Measurements from ENCODE around the gene KAZN.
"Not testable (repeated sequence)": the region's sequence is repeated elsewhere in the genome, so short reads cannot be mapped to it uniquely, and the experiment has no call there.

The KAZN gene

DNA sequence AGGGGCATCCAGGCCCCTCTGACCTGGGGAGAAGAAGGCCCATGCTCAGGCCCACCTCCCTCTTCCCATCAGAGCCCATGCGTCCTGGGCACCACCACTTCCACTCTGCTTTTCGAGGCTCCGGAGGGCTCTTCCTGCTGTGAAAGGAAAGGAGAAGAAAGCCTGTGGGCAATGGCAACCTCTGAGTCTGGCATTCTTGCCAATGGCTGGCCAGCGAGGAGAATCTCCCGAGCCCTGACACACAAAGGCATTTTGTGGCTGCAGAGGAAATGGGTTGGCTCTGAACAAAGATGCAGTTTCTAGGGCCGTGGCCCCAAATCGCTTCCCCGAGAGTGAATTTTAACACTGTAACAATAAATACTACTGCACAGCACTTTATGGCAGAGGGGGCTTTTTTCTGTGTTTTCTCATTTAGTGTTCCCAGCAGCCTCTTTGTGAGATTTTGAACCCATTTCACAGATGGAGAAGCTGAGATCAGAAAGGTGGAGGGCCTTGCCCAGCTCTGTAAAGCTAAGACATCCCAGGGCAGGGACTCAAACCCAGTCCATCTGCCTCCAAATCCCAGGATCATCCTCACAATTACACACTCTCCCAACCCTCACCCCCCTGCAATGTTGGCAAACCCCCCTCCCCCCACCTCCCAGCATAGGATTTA, 519.3 kb downstream of the KAZN start:
- DNase-seq (ENCODE audit: low read depth): no peak

DNA sequence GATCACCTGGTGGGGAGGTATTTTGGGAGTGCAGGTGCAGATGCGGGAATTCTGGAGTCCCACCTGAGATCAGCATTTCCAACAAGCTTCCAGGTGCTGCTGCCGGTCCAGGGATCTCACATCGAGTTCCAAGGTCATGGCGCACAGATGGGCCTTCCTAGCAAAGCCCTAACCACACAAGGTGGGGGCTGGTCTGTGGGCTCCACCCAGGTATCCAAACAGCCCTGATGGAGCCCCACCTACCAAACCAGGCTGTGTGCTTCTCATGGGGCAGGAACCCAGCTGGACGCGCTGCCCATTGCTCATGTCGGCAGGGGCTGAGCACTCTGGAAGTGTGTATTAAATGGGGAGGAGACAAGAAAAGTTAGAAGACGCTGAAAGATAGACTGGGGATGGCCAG, 520.1 kb downstream of the KAZN start:
- no peak for DNase-seq (ENCODE audit: low read depth)

DNA sequence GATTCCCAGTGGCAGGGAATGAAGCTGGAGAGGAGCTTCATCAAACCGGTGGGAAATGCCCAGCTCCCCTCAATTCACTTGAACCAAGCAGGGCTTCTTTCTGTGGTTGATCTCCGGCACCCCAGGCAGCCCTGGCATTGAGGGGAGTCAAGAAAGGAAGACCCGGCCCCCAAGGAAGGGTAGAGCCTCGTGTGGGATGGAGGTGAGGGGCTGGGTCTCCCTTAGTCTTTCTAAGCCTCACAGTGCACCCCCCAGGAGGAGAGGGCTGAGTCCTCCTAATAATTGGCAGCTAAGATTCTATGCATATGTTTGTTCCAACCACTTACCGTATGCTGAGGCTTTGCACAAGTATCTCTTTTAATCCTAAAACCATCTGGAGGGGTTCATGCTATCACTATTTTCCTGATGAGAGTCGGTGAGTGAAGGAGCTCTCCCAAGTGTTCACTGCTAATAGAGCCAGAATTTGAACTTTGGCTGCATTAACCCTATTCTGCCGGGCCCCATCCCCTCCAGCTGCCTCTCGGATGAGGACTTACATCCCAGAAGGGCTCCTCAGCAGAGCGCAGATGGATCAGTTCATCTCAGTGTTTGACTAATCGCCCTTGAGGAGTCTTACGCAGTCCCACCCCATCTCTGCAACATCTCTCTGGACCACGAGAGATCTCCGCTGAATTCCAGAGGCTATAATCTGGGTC, 521.9 kb downstream of the KAZN start:
- DNase-seq (ENCODE audit: low read depth): no peak

DNA sequence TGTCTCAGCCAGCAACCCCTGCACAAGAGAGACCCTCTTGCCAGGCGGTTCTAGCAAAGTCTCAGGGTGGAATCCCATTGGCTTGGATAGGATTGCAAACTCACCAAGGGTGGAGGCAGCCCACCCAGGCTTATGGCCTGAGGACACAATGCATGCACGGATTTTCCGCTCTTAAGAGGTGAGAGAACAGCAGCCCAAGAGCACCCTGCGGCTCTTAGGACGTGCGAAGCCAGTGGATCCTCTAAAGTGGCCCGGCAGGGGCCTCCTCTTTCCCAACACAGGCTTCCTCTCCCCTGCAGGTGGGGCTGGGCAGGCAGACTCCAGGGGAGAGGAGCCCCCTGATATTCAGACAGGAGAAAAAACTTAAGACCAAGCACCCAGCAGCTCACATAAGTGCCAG, 523.8 kb downstream of the KAZN start:
- no peak for DNase-seq (ENCODE audit: low read depth)

DNA sequence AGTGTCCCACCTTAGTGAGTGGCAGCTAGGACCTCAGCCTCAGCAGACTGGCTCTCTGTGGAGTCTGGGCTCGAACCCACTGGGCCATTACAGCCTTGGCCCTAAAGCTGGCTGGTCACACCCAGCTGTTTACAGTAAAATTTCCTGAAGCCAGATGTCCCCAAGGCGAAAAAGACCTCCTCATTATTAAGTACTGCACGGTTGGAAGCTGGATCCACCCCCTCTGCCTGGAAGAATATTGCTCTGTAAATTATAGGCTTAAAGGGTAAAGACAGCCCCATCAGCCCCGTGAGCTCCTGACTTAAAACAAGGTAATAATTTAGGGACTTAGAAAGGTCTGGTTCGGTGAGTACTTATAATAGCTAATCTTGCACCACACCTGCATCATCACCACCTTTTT, 524.8 kb downstream of the KAZN start:
- DNase-seq (ENCODE audit: low read depth): no peak

DNA sequence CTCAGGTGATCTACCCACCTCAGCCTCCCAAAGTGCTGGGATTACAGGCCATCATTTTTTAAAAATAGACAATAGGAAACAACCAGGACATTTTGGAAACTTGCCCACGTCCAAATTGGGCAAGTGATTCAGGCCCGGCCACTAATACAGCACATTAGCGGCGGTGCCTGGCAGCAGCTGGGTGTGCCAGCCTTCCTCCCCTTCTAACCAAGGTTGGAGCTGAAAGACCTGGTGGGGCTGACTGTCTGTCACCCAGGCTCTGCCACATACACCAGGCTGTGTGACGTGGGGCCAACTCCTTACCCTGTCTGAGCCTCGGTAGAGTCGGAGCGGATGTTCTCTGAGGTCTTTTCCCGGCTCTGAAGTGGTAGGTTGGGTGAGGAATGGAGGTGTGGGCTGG, 525.4 kb downstream of the KAZN start:
- DNase-seq (ENCODE audit: low read depth): no peak

DNA sequence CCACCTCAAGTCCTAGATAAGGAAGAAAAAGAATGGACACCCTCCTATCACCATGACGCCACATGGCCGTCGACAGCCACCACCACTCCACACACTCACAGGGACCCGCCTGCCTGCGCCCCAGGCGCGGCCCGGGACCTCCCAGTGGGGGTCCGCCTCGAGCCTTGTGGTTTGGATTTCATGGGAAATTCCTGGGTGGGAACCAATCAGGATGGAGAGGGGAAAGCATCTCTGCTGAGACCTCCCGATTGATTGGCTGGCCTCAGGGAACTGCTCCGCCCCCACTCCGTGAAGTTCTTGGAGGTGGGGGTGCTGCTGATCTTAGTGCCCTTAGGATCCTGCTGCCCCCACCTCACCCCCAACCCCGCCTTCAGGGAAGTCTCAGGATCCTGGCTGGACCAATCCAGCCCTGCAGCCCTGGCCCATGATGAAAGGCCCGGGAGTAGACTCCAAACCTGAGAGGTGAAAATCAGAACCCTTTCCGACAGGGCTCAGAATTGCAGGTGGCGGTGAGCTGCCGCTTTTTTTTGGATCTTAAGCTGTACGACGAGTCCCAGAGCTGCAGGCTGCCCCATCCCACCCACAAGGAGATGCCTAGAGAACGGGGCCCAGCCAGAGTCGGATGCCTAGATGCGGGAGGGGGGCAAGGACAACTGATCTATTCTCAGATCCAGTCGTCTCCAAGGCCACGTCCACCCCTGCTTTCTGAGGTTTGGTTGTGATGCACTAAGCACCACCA, 526.0 kb downstream of the KAZN start:
- DNase-seq (ENCODE audit: low read depth): no peak

DNA sequence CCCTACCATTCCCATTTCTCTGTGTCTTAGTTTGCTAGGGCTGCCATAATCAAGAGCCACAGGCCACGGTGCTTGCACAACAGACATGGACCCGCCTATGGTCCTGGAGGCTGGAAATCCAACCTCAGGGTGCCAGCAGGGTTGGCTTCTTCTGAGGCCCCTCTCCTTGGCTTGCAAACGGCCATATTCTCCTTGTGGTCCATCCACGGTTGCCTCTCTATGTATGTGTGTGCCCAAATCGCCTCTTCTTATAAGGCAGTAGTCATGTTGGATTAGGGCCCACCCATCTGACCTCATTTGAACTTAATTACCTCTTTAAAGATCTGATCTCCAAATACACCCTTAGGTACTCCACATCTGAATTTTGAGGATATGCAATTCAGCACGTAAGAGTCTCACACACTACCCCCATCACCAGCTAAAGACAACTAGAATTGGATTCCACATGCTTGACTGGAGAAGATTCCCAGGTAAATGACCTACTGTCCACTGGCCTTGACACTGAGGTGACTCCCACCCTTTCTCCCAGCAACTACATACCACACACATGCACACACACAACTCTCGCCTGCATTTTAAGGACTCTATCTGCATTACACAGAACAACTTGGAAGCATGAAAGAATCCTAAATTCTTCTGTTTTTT, 526.7 kb downstream of the KAZN start:
- DNase-seq (ENCODE audit: low read depth): no peak

DNA sequence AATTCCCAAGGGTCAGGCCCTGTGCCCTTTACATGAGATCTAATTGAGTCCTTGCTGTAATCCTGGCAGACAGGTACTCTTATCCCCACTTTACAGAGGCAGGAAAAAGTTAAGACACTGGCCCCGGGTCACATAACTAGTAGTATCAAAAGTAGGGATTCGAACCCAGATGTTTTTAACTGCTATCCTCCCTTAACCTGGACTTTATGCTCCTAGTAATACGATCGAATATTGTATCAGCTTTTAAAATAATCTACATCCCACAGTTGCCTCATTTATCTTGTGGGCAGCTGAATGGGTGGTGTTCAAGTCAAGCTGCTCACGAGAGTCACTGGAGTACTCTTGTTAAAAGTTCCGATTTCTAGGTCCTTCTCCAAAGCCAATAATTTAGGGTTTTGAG, 529.6 kb downstream of the KAZN start:
- DNase-seq (ENCODE audit: low read depth): no peak

DNA sequence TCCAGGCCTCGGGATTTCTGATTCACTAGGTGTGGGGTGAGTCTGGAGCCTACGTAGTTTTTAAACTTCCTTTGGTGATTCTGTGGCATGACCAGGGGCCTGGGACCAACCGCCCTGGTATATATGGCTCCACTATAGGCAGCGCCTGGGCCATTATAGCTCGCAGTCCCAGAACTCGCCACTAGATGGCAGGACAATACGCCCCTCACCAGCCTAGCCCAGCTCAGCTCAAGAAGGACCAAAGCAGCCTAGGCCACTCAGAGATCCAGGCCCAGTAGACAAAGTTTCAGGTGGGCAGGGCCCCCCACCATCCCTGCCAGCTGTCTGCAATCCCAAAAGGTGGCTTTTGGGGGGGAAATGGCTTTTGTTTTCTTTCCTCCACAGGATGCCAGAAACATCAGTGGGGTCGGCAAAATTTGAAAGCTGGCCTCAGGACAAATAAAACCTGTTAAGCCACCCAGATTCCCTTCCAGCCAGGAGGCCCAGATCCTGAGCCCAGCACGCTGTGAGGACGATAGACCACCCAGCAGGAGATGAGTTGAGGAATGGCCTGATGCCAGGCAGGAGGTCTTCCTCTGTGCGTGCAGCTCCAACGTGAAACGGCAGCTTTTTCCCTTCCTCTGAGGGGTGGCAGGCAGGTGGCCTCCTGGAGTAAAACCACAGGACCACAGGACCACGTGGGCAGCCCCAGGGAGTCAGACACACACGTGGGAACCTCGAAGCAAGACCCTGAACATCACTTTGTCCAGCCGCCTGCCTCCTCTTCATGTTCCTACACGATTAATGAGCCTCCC, 530.2 kb downstream of the KAZN start:
- DNase-seq (ENCODE audit: low read depth): peak; percentile 37

DNA sequence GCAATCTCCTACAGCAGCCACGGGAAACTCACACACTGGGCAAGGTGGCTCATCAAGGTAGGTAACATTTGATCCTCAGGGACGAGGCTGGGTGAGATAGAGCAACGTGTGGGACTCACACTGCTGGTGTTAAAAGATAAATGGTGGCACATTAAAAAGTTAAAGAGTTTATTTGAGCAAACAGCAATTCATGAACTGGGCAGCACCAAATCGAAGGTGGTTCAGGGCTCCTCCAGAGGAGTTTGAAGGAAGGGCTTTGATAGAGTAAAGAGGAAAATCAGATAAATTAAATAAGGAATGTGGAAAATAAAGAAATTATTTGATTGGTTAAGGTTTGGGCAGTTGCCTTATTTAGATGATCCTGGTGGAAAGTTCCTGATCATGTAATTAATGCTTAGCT, 531.5 kb downstream of the KAZN start:
- DNase-seq (ENCODE audit: low read depth): no peak

DNA sequence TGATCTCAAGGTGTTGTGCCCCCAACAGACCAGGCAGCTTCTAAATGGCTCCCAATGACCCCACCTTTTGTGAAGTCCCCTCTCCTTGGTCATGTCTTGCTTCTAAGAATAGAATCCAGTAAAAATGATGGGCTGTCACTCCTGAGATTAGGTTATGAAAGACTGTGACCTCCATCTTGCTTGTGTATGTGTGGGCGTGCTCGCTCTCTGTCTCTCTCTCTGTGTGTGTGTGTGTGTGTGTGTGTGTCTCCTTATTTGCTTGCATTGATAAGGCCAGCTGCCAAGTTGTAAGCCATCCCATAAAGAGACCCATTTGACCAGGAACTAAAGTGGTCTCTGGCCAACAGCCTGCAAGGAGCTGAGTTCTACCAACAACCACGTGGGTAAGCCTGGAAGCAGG, 532.1 kb downstream of the KAZN start:
- no peak for DNase-seq (ENCODE audit: low read depth)

DNA sequence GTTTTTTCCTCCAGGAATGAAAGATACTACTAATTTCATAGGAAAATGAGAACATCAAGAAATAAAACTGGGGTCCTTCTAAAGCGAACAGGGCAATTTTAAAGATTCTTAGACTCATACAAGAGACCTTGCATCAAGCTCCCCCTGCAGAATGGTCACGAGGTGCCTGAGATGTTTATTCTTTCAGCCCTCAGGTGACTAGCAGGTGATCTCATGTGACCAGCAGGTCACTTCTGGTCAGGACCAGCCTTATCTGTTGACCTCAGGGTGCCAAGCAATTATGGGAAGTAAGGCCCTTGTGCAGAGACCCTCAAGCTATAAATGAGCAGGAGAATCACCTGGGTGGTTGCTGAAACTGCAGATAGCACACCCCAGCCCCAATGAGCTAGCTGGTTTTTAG, 534.5 kb downstream of the KAZN start:
- DNase-seq (ENCODE audit: low read depth): no peak

DNA sequence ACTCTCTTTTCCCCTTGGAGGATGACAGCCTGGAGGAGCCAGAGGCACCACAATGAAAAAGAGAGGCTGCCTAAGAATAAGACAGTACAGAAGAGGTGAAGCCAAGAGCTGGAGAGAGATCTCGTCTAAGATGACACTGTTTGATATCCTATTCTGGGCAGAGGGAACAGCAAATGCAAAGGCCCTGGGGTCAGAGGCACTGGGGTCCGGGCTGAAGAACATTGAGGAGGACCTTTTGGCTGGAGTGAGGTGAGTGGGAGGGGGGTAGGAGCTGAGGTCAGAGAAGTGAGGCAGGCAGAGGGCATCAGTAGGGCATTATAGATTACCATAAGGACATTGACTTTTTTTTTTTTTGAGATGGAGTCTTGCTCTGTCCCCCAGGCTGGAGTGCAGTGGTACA, 535.8 kb downstream of the KAZN start:
- no peak for DNase-seq (ENCODE audit: low read depth)

DNA sequence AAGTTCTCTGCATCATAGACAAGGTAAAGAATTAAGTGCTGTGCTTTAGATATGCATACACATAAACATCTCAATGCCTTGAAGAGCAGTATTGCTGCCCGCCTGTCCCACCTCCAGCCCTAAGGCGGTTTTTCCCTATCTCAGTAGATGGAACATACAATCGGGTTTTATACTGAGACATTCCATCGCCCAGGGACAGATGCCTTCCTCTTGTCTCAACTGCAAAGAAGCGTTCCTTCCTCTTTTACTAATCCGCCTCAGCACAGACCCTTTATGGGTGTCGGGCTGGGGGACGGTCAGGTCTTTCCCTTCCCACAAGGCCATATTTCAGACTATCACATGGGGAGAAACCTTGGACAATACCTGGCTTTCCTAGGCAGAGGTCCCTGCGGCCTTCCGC, 537.1 kb downstream of the KAZN start:
- DNase-seq (ENCODE audit: low read depth): not testable (repeated sequence)

DNA sequence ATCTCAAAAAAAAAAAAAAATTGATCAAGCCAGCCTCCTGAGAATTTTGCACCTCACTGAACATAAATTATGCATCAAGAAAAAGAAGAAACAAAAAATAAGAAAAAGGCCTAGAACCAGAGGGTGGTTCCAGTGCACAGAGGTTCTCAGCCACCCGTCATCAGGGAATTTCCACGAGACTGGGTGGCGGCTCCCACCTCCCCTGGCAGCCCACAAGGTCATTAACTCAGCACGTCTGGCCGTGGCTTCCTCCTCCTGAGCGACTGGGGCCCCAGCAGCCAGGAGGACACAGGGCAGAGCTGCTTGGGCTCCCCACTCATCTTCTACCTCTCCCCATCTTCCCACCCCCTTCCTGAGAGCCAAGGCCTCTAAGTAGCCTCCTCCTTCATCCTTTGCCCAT, 539.3 kb downstream of the KAZN start:
- no peak for DNase-seq (ENCODE audit: low read depth)

DNA sequence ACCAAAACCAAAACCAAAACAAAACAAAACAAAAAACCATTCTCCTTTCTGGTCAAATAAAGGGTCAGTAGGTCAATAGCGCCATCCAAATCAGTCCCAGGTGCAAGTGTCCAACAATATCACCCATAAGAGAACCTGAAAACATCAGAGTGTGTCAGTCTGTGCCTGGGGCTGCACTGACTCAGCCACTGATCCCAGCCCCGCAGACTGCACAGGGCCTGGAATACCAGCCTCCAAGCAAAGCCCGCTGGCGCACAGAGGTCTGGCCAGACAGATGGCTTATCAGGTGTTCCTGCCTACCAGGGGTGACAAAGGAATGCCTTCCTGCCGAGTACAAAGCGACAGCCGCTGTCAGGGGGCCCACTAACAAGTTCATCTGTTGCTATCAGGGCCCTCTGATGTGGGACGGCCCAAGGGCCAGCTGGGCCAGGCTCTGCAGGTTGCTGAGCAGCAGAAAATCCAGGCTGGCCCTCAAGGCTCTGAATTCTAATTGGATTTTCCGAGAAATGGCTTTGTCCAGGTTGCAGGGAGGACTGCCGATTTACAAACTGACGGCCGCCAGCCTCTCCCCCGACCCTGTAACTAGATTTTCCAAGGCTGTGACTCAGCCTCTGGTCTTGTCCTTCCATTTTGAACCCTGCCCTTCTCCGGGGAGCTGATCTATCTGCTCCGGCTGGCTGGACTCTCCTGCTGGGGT, 541.3 kb downstream of the KAZN start:
- no peak for DNase-seq (ENCODE audit: low read depth)

DNA sequence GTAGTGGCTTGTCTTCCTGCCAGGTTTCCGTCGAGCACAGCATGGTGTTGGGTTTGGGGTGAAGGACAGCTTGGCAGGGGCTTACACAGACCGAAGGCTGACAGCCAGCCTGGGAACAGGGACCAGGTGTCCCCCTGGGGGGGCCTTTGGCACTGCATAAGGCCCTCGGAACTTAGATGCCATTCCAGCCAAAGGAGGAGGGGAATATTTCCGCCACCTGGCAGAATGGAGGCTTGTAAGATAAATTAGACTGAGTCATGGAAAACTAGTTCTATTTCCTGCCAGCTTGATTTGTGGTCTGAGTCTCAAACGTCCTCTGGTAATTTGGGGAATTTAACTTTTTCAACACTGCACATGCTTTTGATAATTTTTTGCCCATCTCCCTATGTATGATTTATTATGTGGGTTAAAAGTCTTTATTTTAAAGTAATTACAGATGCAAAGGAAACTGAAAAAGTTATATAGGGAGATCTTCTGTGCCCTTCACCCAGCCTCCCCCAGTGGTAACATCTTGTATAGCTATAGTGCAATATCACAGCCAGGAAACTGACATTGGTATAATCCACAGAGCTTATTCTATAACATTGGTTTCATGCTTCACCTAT, 543.6 kb downstream of the KAZN start:
- DNase-seq (ENCODE audit: low read depth): no peak

DNA sequence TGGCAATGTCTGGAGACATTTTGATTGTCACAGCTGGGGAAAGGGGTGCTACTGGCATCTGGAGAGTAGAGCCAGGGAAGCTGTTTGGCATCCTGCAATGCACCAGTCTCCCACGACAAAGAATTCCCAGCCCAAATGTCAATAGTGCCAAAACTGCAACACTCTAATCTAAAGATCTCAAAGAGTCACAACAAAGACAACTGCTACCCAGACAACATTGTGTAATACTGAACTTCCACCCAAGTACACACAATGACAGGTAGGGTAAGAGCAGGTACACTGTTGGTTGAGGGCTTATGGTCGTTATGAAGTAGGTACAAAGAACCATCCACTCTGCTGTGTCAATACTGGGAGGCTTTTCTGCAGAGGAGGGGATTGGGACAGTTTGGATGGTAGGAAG, 546.8 kb downstream of the KAZN start:
- no peak for DNase-seq (ENCODE audit: low read depth)

DNA sequence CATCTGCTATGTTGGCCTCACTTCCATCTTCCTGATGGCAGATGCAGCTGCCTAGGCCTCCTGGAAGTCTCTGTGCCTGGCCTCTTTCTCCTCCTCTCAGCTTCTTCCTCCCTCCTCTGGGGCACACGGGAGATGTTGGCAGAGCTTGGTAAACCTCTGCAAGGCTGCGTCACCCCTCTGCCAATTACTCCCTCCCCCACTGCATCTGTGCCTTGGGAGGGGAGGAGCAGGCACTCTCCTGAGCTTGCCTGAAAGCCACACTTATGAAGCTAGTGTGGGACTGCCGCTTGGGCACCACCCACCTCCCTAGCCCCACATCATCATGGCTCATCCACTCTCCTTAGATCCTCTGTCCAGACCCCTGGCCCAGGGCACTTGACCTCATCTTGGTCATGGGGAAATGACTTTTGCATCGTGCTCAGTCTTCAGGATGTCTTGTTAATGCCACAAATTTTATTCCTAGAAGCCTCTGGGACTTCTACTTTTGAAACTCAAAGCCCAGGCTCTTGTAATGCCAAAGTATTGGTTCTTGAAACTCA, 547.7 kb downstream of the KAZN start:
- no peak for DNase-seq (ENCODE audit: low read depth)

DNA sequence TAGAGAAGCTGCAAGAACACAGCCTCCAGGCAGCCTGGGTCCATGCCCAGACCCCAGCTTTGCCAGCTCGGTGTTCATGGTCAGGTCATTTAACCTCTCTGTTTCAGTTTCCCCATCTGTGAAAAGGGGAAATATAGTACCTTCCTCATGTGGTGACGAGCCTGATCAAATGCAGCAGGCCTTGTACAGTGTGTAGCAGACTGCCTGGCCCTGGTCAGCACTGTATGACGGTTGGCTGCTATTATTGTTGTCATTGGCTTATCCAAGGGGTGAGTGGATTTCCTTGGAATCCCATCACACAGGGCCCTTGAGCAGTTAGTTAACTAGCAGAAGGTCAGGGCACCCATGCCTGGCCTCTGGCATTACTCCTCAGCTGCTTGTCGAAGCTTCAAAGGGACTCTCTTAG, 548.5 kb downstream of the KAZN start:
- DNase-seq (ENCODE audit: low read depth): no peak

Measured in stimulated activated CD8-positive, alpha-beta memory T cell treated with anti-CD3 and anti-CD28 coated beads, Interleukin-12 subunit alpha, Interleukin-12 subunit beta, amount 100 ng/mL, for 4 hours (primary cell).